Stimulated activated CD4-positive, alpha-beta T cell treated with anti-CD3 and anti-CD28 coated beads, TNF-alpha, amount 100 ng/mL, for 48 hours (primary cell): ENCODE data around the gene IFI16.
A peak's percentile ranks its signal among the peaks of the same experiment; 100 is the strongest.

Source experiments
- DNase-seq, 3 donors: peaks; one replicate each; pipeline ENCODE4 v3.0.0-alpha.2; 2020; ENCODE audit warnings: low read depth in 3 of 3

IFI16 gene

GRCh38 chr1:159065106-159065505, 55.4 kb downstream of the IFI16 start:
- no peak for DNase-seq

- no peak for DNase-seq
Measured at GRCh38 chr1:159066108-159066507, 56.4 kb downstream of the IFI16 start.

DNA sequence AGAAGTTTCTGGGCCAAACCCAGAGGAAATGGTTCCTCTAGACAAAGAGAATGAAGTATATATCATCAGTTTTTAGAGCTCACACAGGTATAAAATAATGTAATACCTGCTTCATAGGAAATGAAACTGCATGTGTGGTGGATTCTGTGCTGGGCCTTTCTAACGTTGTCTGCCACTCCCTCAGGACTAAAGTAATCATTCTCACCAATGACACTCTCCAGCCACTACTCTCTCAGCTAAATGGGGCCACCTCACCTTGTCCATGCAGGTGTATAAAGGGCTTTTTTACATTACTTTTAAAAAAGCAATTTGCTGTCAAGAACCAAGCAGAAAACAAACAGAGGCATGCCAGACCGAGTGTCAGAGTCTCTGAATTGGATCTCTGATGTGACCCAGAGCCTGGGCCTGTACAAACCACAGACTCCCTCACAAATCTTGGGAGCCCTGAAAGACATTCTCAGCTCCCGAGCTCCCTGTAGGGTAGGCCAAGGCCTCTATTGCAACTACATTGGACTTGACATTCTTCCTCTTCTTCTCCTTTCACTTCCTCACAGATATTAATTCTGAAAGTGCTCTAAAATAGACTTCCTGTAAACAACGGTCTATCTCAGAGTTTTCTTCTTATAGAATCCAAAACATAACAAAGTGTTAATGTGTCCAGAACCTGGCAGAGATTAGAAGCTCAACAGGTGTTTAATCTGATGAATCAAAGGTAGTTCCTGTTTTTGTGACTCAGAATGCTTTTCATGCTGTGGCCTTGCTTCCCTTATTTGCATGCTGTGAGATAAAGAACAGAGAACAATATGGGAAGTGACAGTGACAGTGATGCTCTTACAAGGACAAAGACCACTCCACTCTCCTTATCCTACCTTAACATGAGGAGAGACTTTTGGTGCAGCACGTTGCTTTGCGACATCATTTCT, 58.3 kb downstream of the IFI16 start:
- no peak for DNase-seq

- DNase-seq: no peak
Measured at GRCh38 chr1:159068886-159069285, 59.2 kb downstream of the IFI16 start.

DNA sequence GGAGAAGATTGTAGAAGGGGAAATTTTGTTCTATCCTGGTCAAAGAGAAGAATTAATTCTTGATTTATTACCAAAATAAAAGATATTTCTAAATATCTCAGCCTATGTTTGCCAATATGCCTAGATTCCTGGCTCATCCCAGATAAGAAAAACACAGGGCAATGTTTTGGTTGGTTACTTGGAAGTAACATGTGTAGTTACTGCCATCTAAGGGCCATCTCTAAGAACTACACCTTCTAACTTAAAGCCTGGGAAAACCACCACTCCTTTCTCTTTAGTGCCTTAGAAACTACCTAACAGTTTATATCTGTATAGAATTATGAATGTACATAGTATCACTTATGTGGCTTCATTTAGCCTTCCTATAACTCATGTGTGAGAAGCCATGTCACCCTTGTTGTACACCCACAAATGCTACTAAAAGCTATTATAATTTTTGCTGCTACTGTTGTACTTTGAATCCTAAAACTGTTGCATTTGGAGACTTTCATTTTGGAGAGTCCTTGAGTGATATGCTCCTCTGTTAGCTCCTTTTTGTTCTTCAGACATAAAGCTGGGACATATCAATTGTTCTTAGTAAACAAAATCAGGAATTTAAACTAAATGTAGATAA, 62.4 kb downstream of the IFI16 start:
- no peak for DNase-seq

GRCh38 chr1:159076438-159077119, 66.9 kb downstream of the IFI16 start, which contains the start of gene AIM2:
Gene AIM2, minus strand, starts transcription at chr1:159076766. Its CDS starts 3,267 bp downstream, at chr1:159073499.
- DNase-seq: peak; percentile 48 to 68 (median 55)

- peak; percentile 93 to 97 (median 97) for DNase-seq
Measured at GRCh38 chr1:159077120-159077961, 67.6 kb downstream of the IFI16 start.

DNA sequence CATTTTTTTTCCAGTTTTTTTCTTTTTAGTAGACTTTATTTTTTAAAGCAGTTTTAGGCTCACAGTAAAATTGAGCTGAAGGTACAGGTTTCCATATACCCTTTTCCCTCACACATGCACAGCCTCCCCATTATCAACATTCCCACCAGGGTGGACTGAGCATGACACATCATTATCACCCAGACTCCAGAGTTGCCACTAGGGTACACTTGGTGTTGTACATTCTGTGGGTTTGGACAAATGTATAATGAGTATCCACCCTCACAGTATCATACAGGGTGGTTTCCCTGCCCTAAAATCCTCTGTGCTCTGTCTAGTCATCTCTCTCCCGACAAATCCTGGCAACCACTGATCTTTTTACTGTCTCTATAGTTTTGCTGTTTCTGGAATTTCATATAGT, 69.8 kb downstream of the IFI16 start:
- no peak for DNase-seq

DNA sequence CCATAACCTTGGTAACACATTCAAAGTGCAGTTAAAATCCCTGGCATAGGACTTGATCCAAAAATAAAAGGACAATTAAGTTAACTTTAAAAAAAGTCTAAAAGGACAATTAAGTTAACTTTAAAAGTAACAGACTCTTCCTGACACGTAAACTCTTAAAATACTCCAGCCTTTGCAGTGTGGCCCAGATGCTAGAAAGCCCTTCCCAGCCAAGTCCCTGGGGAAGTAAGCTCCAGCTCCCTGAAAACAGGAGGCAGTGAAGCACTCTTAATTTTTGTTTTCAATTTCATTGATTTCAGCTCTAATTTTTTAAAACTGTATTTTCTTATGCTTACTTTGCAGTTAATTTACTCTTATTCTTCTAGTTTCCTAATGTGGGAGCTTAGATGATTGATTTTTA, 71.9 kb downstream of the IFI16 start:
- no peak for DNase-seq

DNA sequence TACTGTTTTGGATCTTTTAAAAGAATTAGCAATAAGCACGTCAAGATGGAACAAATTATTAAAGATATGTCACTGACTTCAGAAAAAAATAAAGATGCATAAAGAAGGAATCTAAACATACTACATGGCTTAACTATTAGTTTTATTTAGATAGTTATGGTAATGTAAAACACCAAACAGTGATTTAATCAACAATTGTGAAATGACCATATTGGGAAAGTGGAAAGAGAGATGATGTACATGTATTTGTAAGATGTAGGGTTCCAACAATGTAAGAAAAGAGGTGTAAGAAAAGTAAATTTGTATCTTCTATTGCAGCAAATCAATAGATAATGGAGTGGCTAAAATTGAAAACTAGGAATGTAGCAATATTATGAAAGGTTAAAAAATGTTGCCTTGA, 73.3 kb downstream of the IFI16 start:
- no peak for DNase-seq

DNA sequence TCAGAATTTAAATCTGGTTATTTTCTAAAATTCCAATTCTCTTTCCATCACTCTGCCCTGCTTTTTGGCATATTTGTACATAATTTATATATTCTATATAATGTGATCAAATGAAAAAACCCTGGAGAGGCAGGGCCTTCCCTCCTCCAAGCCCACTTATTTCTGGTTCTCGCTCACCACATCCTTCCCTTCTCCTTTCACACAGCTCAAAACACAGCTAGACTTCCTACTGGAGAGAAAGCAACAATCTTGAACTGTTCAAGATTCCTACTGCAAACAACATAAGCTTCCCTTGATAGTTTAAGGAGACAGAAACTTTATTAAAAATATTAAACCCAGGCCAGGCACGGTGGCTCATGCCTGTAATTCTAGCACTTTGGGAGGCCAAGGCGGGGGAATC, 74.4 kb downstream of the IFI16 start:
- DNase-seq: no peak

DNA sequence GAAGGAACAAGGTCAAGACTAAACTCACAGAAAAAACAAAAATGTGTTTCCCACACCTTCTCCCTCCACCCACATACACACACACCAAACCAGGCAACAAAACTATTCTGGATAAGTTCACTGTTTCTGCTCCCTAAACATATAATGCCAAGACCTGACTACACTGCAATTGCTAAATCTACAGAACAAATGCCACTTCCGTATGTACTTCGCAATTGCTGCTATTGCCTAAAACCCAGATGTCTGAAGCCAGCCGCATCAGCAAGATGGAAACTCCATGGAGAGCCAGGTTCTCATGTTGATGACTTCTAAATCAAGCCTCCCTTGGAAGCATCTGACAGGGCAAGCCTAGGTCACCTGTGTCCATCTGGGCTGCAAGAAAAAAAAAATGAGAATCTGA, 75.2 kb downstream of the IFI16 start:
- no peak for DNase-seq

- DNase-seq: no peak
Measured at GRCh38 chr1:159088050-159088449, 78.3 kb downstream of the IFI16 start.

DNA sequence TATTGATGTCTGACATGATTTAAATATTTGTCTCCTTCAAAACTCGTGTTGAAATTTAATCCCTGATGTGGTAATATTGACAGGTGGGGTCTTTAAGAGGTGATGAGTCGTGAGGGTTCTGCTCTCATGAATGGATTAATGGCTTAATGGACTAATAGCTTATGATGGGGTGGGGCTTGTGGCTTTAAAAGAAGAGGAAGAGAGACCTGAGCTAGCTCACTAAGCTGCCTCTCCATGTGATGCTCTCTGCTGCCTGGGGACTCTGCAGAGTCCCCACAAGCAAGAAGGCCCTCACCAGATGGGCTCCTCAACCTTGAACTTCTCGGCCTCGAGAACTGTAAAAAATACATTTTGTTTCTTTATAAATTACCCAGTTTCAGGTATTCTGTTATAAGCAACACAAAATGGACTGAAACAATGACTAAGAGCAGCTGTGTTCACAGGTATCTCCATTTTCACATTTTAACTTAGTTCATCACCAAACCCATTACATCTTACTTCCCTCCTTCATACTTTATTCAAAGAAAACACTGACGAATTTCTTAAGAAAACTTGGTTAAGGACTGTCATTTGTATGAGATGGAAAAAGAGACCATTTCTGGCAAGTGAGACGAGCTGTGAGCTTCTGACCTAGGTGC, 79.0 kb downstream of the IFI16 start:
- no peak for DNase-seq

GRCh38 chr1:159089184-159089791, 79.6 kb downstream of the IFI16 start:
- DNase-seq: no peak

- DNase-seq: no peak
Measured at GRCh38 chr1:159090286-159091179, 80.8 kb downstream of the IFI16 start.

DNA sequence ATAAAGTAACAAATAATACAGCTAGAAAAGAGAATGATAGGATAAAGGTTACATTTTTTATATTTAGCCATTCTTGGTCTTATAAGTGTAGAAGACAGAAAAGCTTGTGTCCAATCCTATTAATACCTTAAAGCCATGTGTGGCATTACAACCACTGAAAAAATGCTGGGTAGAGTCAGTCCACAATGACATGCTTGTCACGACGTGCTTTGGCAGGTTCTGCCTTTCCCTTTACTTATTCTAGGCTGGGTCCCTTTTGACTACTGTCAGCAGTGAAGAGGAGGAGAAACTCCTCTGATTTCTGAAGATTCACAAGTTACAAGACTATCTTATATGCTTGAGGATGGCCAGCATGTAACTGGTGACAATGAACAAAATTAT, 81.5 kb downstream of the IFI16 start:
- DNase-seq: no peak

DNA sequence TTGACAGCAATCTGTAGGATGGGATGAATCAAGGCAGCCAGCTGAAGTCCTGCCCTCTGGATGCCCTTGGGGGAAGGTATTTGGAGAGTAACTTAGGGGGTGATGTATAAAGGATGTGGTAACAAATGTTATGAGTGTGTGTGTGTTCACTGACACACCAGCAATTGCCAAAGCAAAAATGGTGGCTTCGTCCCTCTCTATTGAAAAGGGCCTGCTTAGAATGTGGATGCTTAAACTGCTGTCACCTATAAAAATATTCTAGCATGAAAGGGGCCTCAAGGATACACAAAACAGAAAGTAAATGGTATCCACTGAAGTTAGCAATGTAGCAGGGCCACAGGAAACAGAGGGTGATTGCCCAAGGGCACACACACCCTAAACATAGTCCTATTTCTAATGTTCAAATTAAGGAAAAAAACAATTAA, 81.9 kb downstream of the IFI16 start:
- DNase-seq: no peak

DNA sequence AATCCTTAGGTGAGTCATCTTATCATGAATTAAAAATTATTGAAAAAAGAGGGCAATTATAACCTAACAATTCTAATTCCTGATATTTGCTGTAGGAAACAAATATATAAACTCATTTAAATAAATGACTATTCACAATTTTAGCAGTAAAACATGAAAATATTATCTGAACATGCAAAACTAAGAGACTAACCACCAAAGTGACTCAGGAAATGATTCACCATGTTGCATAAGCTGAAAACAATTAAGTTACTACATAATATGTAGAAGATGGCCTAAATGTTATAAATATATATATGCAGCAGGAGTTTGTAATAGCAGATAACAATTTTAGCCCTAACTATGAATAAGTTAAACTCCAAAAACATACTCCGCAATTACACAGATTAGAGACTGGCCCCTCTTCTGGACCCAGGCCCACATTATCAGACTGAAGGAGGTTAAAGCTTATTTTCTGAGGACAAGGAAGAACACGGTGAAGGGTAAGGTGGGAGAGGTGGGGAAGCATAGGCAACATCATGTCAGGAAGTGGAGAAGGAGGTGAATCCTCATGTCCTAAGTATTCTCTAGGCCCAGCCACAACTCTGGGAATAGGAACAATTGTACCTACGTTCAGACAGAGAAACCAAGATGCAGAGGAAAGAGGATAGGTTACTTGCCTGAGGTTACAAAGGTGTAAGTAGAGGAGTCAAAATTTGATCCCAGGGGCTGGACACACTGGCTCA, 82.5 kb downstream of the IFI16 start:
- DNase-seq: no peak
